Measurements from ENCODE around the gene ASCL2.
"Not testable (repeated sequence)": the region's sequence is repeated elsewhere in the genome, so short reads cannot be mapped to it uniquely, and the experiment has no call there.

Gene ASCL2

DNA sequence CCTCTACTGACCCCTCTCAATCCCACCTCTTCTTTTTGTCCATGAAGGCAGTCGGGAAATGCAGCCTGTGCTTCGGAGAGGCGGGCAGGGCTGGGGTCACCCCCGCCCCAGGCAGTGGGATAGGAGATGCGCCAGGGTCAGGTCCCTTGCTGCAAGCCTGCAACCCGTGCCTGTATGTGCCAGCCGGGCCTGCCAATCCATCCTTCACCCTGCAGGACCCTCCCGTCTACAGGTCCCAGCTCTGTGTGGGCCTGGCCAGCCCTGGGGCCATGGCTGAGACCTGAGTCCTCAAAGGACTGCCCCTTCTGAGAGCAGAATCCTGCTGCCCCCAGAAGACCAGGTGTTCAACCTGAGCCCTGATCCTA lies 10.9 kb downstream of the ASCL2 start:
- no peak for DNase-seq

DNA sequence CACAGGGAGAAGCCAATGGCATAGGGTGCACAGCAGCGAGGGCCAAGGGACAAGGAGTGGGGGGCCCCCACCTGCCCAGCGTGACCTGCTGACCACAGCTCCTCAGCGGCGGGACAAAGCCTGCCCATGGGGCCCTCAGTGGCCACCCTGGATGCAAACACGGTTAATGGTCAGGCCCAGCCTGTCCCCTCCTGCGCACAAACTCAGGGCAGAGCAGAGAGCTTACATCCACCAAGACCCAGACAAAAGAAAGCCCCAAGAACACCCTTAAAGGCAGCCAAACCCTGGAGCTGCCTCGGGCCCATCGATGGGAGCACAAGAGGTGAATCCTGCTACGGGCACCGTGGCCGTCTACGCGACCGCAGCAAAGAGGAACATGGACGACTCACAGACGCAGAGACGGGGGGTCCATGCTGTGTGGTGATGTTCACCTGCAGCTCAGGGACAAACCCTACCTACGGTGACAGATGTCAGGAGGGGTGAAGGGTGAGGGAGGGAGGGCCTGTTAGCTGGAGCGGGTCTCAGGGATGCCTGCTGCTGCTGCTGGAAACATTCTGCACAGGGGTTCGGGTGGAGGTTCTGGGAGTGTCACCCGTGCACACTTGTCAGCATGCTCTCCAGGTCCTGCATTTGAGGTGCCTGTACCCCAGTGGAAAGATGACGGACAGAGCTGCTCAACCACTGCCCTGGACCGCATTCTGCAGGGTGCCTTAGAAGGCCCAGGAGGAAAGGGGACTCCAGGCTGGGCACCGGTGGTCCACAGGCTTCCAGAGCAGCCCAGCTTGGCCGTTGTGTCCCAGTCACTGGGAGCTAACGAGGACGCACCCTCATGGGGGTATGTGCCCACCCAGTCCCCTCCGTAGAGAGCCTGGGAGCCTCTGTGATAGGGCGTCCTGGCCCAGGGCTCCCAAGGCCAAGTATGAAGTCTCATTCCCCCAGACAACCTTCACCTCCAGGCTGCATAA lies 11.6 kb downstream of the ASCL2 start:
- DNase-seq: no peak

DNA sequence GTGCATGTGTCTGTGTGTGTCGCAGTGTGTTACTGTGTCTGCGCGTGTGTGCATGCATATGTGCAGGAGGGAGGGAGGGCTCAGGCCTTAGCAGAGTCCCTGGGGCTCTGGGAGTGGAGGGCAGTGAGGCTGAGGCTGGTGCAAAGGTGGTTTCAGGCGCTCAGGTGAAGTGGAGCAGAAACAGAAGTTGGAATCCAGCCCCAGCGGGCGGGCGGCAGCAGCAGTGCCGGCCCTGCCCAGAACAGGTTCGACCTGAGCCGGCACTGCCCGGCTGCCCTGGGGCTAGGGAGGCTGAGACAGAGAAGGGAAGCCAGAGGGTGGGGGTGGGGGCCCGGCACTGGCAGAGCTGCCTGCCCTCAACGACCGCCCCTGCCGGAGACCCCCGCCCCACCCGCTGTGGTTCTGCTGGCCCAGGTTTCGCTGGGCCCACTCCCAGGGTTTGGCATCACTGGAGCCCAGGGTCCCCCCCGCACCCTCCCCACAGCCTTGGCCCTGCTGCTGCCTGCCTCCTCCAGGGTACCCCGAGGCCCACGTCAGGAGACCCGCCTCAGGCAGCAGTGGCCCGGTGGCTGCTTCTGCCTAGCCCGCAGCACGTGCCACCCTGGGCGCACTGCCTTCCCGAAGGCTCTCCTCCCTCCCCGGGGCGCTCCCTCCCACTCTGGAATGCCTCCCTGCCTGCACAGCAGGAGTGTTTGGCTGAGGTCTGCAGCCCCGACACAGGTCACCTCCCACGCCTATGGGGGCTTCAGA lies 13.3 kb downstream of the ASCL2 start:
- DNase-seq: no peak

DNA sequence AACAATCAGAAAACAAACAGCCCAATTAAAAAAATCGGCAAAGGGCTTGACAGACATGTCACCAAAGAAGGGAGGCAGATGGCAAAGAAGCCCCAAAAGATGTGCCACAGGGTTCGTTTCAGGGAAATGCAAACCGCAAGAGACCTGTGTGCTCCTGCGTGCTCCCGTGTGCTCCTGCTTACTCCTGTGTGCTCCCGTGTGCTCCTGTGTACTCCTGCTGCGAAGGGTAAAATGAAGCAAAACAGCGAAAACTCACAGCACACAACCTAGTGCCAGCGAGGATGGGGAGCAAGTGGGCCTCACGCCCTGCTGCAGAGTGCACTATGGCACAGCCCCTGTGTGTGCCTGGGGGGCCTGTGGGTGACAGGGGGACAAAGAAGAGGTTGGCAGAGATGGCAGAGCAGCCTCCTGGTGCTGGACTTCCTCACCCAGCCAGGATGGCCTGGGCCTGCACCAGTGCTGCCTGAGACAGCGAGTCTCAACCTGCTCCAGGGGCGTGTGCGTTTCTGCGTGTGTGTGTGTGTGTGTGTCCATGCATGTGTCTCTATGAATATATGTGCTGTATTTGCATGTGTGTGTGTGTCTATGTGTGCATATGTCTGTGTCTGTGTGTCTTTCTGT lies 14.0 kb downstream of the ASCL2 start:
- DNase-seq: no peak

DNA sequence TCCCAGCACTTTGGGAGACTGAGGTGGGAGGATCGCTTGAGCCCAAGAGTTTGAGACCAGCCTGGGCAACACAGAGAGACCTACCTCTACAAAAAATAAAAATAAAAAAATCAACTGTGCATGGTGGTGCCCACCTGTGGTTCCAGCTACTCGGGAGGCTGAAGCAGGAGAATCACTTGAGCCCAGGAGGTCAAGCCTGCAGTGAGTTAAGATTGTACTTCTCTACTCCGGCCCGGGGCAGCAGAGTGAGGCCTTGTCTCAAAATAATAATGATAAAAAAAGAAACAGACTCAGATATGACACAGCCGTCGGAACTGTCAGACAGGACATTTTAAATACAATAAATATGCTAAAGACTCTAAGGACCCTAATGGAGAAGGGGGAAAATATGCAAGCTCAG lies 18.4 kb downstream of the ASCL2 start:
- DNase-seq: no peak

DNA sequence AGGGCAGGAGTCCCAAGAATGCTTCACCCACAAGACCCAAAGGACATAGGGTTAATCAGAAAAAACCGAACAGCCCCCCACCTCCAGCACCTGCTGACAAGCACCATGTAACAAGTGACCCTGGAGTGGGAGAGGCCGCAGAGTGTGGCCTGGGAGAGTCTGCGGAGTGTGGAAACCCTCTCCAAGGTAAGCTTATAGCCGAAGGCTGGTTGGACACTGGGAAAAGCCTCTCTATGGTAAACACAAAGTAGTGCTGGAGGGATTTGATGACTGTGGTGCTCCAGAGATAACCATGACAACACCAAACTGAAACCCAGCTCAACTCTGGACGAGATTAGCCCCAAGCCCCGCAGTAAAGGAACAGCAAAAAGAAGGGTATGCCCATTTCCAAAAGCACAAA lies 19.2 kb downstream of the ASCL2 start:
- no peak for DNase-seq

DNA sequence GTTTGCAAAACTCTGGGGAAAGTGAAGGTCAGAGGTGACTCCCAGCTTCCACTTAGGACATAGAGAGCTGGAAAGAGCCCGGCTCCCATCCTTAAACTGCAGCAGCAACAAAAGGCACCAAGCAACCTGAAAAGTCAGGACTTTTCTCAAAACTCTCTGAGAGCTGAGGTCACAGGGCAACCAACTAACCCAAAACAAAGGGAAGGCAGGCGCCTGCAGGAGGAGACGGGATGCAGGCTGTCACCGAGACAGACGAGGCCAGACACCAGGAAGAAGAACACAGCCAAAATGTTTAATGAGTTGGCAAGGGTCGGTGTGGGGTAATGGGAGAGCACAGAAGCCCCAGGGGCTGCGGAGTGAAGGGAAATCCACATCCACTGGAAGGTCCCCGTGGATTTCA lies 19.9 kb downstream of the ASCL2 start:
- DNase-seq: no peak

DNA sequence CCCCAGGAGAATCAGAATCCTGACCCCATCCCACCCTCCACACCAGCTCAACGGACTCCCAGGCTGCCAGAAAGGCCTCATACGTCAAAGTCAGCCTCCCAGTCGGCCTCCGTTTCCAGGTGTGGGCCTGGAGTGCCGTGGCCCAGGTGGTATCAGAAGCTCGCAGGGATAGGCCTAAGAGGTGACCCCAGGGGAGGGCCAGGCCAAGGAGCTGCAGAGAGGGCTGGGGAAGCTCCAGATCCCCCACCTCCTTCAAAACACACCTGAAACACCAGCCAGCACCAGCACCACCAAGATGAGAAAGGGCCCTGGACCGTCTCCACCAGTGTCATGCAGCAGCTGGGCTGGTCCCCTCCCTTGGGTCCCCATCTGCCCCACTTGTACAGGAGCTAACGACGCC lies 20.3 kb downstream of the ASCL2 start:
- DNase-seq: no peak

DNA sequence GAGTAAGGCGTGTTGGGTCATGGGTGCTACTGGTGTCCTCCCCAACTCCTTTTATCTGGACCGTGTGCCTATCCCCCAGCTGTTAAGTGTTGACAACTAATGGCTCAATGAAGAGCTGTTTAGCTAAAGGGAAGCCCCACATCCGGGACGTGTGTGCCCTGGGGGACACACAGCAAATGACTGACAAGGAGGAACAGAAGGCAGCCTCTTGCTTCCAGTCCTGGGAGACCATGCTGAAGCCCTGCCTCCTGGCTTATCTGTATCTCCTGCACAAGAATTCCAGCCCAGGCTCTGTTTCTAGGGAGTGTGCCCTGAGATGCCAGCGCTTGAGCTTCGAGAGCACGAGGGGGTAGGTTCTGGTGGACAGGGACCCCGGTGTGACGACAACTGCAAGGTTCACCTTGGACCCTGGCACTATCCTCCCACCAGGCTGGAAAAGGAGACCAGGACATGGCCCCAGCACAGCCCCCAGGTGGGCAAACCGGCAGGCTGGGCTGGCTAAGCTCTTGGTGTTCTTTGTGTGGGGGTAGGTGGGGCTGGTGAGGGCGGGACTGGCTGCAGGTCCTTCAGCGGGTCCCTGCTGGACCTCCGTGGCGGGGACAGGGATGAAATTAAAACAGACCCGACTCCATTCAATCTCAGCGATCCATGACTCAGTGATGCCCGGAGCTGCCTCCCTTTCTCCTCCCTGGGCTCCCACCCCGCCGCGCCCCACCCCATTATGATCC lies 21.0 kb downstream of the ASCL2 start:
- no peak for DNase-seq

DNA sequence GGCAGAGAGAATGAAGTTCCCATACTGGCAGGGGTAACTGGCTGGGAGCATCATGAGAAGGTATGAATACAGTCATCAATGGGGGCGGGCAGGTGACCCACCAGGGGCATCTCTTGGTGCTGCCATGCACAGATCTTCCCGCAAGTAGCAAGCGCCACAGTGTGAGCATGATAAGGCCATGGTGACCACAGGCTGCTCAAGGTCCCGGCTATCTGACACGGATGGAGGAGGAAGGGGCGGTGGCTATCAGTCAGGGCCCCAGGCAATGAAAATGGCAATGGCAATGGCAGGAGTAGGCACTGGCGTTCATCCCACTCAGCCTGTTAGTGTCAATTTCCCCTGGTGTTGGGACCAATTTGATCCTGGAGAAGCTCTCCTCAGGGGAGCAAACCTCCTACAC lies 21.6 kb downstream of the ASCL2 start:
- no peak for DNase-seq

DNA sequence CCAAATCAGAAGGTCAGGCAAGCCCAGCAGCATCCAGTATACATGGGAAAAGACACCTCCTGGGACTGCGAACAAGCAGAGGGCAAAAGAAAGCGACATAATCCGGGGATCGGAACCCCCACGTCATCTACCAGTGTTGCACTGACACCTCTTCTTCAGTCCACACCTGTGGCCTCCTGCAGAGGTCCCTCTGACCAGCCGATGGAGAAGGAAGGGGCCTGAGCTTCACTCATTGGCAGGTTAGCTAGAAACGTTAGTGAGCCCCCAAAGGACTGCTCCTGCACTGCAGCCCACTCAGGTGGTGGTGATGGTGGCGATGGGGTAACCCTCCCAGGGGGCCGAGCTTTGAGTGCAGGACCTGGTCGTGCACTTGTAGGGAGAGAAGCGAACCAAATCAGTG lies 22.1 kb downstream of the ASCL2 start:
- no peak for DNase-seq

DNA sequence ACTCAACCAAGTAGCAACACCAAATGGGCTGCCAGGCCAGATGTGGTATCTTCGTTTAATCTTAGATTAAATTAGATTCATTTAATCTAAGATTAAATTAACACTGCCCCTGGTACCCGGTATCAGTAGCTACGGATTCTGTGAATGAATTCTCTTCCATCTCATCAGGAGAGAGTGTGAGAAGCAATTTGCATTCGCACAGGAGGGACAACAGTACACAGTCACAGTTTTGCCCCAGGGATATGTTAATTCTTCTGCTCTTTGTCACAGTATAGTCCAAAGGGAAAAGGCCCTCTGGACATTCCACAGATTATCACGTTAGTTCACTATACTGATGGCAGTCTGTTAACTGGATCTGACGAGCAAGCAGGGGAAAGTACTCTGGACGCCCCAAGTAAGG lies 22.9 kb downstream of the ASCL2 start:
- DNase-seq: no peak

DNA sequence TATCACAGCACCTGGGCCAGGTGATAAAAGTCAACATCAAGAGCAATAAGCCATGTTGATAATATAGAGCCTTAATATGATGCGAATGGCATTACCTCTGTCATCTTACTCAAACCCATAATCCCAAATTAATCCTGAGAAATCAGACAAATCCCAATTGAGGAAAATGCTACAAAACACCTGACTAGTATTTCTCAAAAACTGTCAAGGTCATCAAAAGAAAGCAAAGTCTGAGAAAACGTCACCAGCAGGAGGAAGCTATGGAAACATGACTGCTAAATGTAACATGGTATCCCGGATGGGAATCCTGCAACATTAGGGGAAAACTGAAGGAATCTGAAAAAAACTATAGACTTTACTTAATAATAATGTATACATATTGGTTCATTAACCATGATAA lies 29.6 kb downstream of the ASCL2 start:
- no peak for DNase-seq

DNA sequence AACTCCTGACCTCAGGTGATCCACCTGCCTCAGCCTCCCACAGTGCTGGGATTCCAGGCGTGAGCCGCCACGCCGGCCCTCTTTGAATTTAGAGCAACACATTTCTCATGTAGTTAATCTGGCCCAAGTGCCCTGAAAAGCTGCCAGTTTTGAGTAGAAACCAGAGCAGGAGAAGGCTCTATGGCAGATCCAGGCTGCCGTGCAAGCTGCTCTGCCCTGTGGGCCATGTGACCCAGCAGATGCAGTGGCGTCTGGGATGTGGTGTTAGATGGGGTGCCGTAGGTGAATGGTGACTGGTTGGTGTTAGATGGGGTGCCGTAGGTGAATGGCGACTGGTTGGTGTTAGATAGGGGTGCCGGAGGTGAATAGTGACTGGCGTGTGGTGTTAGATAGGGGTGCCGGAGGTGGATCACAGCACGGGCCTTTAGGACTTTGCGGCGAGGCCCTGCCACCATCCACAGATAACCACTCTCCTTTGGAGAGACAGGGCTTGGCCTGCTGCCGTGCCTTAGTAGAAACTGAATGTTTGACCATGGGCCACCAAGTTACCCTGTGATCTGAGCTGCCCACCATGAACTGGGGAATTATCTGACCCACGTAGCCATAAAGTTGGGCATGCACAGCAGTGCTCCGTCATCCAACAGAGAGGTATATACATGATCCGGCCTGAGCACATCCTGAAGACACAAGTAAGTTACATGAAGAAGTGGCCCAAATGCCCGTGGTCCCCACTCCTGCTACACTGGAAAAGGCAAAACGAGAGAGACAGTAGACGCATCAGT lies 32.7 kb downstream of the ASCL2 start:
- no peak for DNase-seq

DNA sequence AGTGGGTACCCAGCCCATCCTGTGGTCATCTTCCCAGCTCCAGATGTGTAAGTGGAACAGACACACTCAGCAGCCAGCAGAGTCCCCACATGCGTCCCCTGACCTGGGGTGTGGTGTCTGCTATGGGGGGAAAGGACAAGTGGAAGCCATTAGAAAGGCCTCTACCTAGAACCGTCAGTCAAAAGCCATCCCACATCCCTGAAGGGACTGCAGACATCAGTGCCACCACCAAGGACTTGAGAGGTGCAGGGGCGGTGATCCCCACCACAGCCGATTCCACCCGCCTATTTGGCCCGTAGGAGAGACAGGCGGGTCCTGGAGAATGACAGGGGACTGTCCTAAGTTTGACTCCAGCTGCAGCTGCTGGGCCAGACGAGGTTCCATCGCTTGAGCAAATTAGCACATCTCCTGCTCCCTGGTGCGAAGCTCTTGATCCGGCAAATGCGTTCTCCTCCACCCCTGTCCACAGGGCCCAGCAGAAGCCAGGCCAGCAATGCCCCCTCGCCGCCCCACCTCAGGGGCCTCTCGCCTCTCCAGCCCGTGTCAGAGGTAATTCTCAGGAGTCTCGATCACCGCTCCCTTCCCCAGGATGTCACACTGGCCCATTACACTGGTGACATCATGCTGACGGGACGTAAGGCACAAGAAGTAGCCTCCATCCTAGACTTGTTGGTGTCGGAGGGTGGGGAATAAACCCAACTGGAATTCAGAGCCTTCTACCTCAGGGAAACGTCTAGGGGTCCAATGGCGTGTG lies 33.8 kb downstream of the ASCL2 start:
- DNase-seq: not testable (repeated sequence)

DNA sequence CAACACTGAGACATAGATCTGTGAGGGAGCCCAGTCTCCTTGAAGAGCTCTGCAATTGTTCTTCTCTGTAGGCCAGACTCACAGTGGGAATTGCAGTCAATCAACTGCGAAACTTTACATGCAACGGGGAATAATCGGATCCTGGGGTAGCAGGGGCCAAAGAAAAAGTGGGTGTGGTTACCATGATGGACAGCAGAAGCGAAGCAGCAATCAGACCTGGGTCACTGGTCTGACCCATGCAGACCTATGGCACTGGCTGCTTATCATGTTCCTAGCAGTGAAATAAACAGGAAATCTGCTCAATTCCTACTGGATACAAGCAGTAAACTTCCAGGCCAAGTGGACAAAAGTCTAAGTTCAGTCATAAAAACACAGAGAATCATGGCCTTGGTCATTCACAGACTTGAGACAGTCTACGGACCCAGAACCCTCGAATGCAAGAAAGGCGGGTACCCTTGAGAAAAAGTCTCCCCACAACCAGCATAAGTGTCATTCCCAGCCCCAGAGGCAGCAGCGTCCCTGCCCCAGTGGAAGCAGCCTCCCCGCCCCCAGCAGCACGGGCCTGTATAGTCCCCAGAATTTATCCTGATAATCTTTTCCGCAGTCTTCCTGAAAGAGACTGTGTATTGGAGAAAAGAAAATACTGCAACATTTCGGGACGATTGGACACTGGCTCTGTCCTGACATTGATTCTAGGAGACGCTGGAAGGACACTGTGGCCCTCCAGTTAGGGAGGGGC lies 34.6 kb downstream of the ASCL2 start:
- no peak for DNase-seq

DNA sequence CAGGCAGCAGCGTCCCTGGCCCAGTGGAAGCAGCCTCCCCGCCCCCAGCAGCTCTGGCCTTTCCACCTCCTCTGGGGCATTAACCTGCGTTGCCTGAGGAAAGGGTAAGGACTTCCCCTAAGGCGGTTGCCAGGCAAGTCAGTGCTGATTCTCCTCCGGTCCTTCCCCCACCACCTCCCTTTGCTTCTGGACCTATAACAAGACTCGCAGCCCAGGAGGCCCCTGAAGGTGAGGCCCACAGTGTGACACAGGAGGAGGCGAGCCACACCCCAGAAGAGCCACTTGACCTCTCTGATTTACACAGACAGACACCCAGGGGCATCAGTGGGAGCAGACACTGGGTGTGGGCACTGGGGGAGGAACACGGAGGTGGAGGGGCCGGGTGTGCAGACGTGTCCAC lies 35.4 kb downstream of the ASCL2 start:
- no peak for DNase-seq

DNA sequence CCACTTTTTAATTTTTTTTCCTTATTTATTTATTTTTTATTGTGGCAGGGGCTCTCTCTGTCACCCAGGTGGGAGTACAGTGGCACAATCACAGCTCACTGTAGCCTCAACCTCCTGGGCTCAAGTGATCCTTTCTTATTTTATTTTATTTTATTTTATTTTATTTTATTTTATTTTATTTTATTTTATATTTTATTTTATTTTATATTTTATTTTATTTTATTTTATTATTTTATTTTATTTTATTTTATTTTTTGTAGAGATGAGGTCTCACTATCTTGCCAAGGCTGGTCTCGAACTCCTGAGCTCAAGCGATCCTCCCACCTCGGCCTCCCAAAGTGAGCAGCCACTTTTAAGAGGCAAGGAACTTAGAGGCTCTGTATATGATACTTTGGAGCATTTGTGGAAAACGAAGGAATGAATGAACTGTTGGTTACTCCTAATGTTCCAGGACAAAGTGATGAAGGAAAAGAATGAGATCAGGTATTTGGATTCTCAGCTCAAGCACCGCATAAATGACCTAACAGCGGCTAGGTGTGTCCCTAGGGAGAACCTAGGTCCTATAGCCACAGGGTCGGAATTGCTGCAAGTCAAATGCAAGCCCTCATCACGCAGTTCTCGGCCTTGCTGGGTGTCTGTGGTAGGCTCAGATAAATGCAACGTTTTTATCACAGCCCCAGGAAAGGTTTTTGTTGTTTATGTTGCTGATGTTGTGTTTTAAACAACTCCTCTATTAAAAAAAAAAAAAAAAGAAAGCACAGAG lies 36.5 kb downstream of the ASCL2 start:
- no peak for DNase-seq

DNA sequence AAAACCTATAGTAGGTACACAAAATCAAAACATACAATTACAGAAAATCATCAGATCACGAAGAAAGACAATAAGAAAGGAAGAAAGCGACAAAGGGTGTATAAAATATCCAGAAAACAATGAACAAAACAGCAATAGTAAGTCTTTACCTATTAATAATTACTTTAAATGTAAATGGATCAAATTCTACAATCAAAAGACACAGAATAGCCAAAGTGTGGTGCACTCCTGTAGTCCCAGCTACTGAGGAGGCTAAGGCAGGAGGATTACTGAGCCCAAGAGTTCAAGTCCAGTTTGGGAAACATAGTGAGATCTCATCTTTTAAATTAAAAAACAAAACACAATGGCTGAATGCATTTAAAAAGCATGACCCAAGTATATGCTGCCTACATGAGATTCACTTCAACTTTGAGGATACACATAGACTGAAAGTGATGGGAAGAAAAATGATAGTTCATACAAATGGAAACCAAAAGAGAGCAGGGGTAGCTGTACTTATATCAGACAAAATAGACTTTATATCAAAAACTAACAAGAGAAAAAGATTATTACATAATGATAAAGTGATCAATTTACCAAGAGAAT lies 40.6 kb downstream of the ASCL2 start:
- no peak for DNase-seq

DNA sequence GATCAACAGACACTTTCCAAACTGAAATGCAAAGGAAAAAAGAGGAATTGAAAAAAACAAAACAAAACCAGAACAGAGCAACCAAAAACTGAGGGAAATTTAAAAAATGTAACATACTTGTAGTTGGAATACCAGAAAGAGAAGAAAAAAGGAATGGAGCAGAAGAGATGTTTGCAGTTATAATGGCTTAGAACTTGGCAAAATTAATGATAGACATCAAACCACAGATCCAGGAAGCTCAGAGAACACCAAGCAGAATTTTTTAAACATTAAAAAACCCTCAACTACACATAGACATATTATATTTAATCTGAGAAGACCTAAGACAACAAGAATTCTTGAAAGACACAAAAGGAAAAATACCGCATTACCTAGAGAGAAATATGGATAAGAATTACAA lies 46.1 kb downstream of the ASCL2 start:
- no peak for DNase-seq

Data from NCI-H1436 treated with DMSO at 0.1 percent for 48 hours (cell line).